WI38 (cell line): ENCODE results near the gene C1QTNF7.

Source experiments
- H3K4me3 ChIP-seq: 2 replicates; pipeline ENCODE4 v1.5.1; 2011; ENCODE audit warnings: low read depth, mild to moderate bottlenecking, control low read depth, low read length
- CTCF ChIP-seq: IDR thresholded peaks from 2 replicates; pipeline ENCODE4 v1.5.1; 2012; ENCODE audit warnings: low read depth, mild to moderate bottlenecking, control low read depth, low read length

C1QTNF7 gene

GRCh38 chr4:15390494-15390893 lies 37.3 kb upstream of the C1QTNF7 start:
- H3K4me3 ChIP-seq, result no peak overlapping the region
- TF ChIP-seq CTCF, result no peak

- no peak for TF ChIP-seq CTCF
- no peak overlapping the region for H3K4me3 ChIP-seq
Measured at GRCh38 chr4:15392053-15392805, 35.6 kb upstream of the C1QTNF7 start.

GRCh38 chr4:15395311-15395710 lies 32.5 kb upstream of the C1QTNF7 start:
- no peak overlapping the region for H3K4me3 ChIP-seq
- no peak for TF ChIP-seq CTCF

GRCh38 chr4:15396157-15396800 lies 31.6 kb upstream of the C1QTNF7 start:
- H3K4me3 ChIP-seq, result no peak overlapping the region
- peak; percentile 59 for TF ChIP-seq CTCF

GRCh38 chr4:15398001-15398400 lies 29.8 kb upstream of the C1QTNF7 start:
- no peak for TF ChIP-seq CTCF
- no peak overlapping the region for H3K4me3 ChIP-seq

GRCh38 chr4:15398732-15399131 lies 29.1 kb upstream of the C1QTNF7 start:
- TF ChIP-seq CTCF, result no peak
- H3K4me3 ChIP-seq, result no peak overlapping the region

- no peak overlapping the region for H3K4me3 ChIP-seq
- no peak for TF ChIP-seq CTCF
Measured at GRCh38 chr4:15400226-15400625, 27.6 kb upstream of the C1QTNF7 start.
